Colonic mucosa (tissue), 4 donors: Measurements from ENCODE around the gene PLD6. TPM values are rescaled to one million over a fixed set of nuclear protein-coding genes. Genes with fewer than 3 reads are reported as not detected.

Experiments used
- DNase-seq: peaks from one replicate; pipeline ENCODE4 v3.0.0-alpha.2; 2020
- H3K27ac ChIP-seq: fragments of 200-600 bp; one replicate; pipeline ENCODE4 v1.8.0; 2021
- H3K27me3 ChIP-seq: fragments of 200-600 bp; one replicate; pipeline ENCODE4 v1.8.0; 2021
- H3K36me3 ChIP-seq: fragments of 200-600 bp; one replicate; pipeline ENCODE4 v1.8.0; 2021
- H3K4me1 ChIP-seq: fragments of 200-600 bp; one replicate; pipeline ENCODE4 v1.8.0; 2021; ENCODE audit warnings: mild to moderate bottlenecking
- H3K4me3 ChIP-seq: fragments of 200-600 bp; one replicate; pipeline ENCODE4 v1.8.0; 2021
- H3K9ac ChIP-seq, 2 donors: one replicate each; pipeline ENCODE4 v1.7.0; 2013; ENCODE audit warnings: control low read depth in 2 of 2, low read depth in 2 of 2, low read length in 2 of 2
- H3K9me3 ChIP-seq: fragments of 200-600 bp; one replicate; pipeline ENCODE4 v1.8.0; 2021
- intact Hi-C: fragments of 100-400 bp; cut with DNase I; formaldehyde crosslinking; loops from one replicate; pipeline ENCODE4 v1.14.1; 2022
- total RNA-seq, 2 donors: library from RNA; stranded (reverse); fragmentation: NEBNext Ultra II Directional in 1 of 2; extraction: Animal tissue kit (Norgen Biotek cat#: 25700) in 1 of 2; gene quantifications; one replicate each; pipeline ENCODE4 v1.2.1, GENCODE V29; 2021
- TF ChIP-seq, protein P1 (sequence below): fragments of 200-600 bp; IDR thresholded peaks from one replicate; pipeline ENCODE4 v1.8.0; 2022; ENCODE audit warnings: antibody characterized with exemption, mild to moderate bottlenecking
- donor health status: healthy.
- donor health status: DM: no; HTN: no; CAD: no.
- donor health status: DM: no; HTN: no; CAD: no.

PLD6 gene
- total RNA-seq, 2 donors from 2014 or later = 1.3 to 1.4 TPM

- no peak overlapping the region for H3K9ac ChIP-seq
- H3K4me1 ChIP-seq = no peaks in the 10 kb centered on the region
- H3K9me3 ChIP-seq = no peaks in the 10 kb centered on the region
- H3K27me3 ChIP-seq = no peaks in the 10 kb centered on the region
- no peak overlapping the region for H3K27ac ChIP-seq
- no peak overlapping the region for H3K4me3 ChIP-seq
- DNase-seq = no peak
- peaks cover 41% of the 10 kb centered on the region for H3K36me3 ChIP-seq
- intact Hi-C loops = no loop called here
- TF ChIP-seq, protein P1, sequence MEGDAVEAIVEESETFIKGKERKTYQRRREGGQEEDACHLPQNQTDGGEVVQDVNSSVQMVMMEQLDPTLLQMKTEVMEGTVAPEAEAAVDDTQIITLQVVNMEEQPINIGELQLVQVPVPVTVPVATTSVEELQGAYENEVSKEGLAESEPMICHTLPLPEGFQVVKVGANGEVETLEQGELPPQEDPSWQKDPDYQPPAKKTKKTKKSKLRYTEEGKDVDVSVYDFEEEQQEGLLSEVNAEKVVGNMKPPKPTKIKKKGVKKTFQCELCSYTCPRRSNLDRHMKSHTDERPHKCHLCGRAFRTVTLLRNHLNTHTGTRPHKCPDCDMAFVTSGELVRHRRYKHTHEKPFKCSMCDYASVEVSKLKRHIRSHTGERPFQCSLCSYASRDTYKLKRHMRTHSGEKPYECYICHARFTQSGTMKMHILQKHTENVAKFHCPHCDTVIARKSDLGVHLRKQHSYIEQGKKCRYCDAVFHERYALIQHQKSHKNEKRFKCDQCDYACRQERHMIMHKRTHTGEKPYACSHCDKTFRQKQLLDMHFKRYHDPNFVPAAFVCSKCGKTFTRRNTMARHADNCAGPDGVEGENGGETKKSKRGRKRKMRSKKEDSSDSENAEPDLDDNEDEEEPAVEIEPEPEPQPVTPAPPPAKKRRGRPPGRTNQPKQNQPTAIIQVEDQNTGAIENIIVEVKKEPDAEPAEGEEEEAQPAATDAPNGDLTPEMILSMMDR = no peak
These were observed 23.6 kb upstream of the PLD6 start for GRCh38 chr17:17229416-17230384.

DNA sequence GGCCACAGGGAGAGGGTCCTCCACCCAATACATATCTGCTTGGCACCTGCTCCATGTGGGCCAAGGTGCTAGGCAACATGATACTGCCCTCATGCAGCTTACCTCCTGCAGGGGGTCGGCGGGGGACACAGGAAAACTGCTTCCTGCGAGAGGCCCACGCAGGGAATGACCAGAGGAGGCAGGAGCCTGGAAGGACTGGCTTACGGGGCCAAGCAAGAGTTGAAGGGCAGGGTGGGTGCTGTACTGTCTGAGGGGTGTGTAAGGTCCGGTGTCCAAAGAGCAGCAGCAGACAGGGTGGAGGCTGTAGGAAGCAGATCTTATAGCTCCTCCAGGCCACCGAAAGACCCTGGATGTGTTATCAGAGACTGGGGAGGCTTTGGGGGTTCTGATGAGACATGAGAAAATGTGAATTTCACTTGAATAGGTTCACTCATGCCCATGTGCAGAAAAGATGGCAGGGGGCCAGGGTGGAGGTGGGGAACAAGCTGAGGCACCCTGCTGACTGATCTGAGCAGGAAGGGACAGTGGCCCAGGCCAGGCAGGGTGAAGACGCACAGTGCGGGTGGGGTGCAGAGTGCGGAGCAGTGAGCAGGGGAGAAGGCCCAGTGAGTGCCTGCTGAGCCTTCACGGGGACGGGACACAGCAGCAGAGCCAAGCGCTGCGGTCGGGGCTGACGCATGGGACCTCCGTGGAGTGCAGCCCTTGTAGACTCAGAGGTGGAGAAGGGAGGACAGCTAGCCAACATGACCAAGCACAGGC, 22.6 kb upstream of the PLD6 start:
- TF ChIP-seq, protein P1 = no peak
- Histone ChIP-seq H3K4me1 (no peaks in the 10 kb centered on the region), H3K9me3 (no peaks in the 10 kb centered on the region), H3K4me3 (no peak overlapping the region), H3K9ac (no peak overlapping the region), H3K36me3 (peaks cover 51% of the 10 kb centered on the region), H3K27me3 (no peaks in the 10 kb centered on the region), H3K27ac (no peak overlapping the region)
- intact Hi-C loops = no loop called here
- no peak for DNase-seq

DNA sequence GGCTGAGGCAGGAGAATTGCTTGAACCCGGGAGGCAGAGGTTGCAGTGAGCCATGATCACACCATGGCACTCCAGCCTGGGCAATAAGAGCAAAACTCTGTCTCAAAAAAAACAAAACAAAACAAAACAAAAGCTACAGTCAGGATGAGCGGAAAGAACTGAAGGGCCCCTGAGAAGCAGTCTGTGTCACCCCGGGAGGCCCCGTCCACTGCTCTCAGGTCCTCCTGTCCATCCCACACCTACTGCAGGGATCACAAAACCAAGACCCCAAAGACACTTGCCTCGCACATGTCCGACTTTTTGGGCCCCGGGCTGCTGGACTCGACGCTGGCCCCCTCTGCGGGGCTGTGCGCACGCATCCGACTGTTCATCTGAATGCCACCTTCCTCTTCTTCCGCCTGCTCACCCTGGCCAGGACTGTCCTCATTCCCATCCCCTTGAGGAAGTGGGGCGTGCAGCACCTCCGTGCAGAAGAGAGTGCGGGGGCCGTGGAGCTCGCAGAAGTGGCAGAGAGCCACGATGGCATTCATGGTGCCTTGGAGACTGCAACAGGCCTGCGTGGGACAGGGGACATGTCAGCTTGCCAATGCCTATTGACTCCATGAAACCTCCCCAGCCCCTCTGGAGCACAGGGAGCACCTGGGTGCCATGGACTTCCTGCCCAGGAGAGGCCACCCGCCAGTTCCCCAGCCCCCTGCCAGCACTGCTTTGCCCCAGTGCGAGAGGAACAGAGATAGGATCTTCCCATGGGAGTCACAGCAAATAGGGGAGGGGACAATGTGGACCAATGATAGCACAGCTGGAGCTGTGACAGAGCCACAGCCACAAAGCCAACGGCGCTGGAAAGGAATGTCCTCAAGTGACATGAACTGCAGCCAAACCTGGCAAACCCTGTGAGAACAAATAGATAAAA, 21.7 kb upstream of the PLD6 start:
- Histone ChIP-seq H3K27ac (no peak overlapping the region), H3K4me3 (no peak overlapping the region), H3K9ac (no peak overlapping the region), H3K9me3 (no peaks in the 10 kb centered on the region), H3K27me3 (no peaks in the 10 kb centered on the region), H3K36me3 (peaks cover 53% of the 10 kb centered on the region), H3K4me1 (no peaks in the 10 kb centered on the region)
- intact Hi-C loops = no loop called here
- TF ChIP-seq, protein P1 = no peak
- no peak for DNase-seq

- no peaks in the 10 kb centered on the region for H3K4me1 ChIP-seq
- intact Hi-C loops = no loop called here
- no peak overlapping the region for H3K27ac ChIP-seq
- no peaks in the 10 kb centered on the region for H3K27me3 ChIP-seq
- TF ChIP-seq, protein P1 = no peak
- H3K9me3 ChIP-seq = no peaks in the 10 kb centered on the region
- no peak for DNase-seq
- no peak overlapping the region for H3K9ac ChIP-seq
- no peak overlapping the region for H3K4me3 ChIP-seq
- H3K36me3 ChIP-seq = peaks cover 52% of the 10 kb centered on the region
These were observed 20.5 kb upstream of the PLD6 start for GRCh38 chr17:17226451-17227265.
